ENCODE results near the gene SEMA5B.

Gene SEMA5B

DNA sequence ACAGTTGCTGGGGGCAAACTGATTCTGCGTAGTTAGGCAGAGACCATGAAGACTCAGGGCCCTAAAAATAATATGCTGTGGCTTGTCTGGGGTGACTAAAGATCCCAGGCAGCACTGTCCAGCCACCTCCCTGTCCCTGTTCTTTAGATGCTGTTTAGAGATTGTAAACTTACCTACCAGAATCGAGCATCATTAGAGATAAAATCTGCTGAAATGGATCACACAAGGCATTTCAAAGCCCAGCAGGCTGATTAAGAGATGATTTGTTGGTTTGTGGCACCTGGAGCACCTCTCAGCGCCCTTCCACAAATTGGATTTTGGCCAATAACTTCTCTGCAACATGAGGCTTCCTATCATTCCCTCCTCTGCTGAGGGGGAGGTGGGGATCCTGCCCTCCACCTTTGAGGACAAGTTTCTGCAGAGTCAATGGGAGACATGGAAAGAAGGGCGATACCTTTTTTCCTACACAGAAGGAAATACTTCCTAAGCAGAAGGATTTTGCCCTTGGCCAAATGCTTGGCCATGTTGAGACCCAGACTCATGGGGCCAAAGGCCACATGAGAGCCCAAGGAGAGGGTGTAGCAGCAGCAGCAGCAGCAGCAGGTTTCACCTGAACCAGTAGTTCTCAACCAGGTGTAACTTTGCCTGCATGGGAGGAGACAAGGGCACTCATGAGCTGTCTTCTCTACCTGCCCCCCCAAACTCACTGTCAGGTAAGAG, 37.5 kb downstream of the SEMA5B start:
- no peak for TF ChIP-seq CTCF (IDR thresholded peaks at IDR 0.05; ENCODE audit: control extremely low read depth, extremely low read depth, low read depth, missing control alignments)
- ChIA-PET POLR2A (no interaction called here), CTCF (interaction anchor here (1.5 to 2.8 kb wide), 2 partner anchors 31 to 47 kb away, joined by 3 to 8 read pairs; no protein-coding TSS in a partner anchor)
- DNase-seq (ENCODE audit: extremely low spot score), result no peak

DNA sequence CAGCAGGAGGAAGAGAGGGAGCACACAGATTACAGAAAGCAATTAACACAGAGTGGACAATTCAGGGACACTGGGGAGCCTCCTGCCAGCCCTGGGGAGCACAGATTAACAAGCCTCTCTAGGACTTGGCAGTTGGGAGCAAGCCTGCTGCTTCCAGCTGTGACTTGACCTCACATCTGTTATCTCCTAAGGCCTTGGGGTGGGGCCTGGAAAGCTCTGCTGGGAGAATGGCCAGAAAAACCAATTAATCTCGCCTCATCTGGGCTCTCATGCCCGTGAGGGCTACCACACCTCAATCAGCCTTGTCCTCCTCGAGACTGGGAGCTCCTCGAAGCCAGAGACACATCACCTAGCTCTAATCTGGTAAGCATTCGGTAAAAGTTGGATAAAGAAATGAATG, 39.1 kb downstream of the SEMA5B start:
- no peak for DNase-seq (ENCODE audit: extremely low spot score)
- ChIA-PET CTCF (interaction anchor here (1.5 to 1.9 kb wide), 2 partner anchors 13 to 32 kb away, joined by 3 to 8 read pairs; no protein-coding TSS in a partner anchor), POLR2A (no interaction called here)
- TF ChIP-seq CTCF (IDR thresholded peaks at IDR 0.05; ENCODE audit: control extremely low read depth, extremely low read depth, low read depth, missing control alignments), result no peak

- CTCF ChIA-PET, result interaction anchor here (1.9 kb wide), 1 partner anchor 13 kb away, joined by 8 read pairs; no protein-coding TSS in a partner anchor
- POLR2A ChIA-PET, result no interaction called here
- TF ChIP-seq CTCF (IDR thresholded peaks at IDR 0.05; ENCODE audit: control extremely low read depth, extremely low read depth, low read depth, missing control alignments), result no peak
- no peak for DNase-seq (ENCODE audit: extremely low spot score)
Observed at GRCh38 chr3:122987736-122988319, 39.7 kb downstream of the SEMA5B start.

GRCh38 chr3:122987231-122987630, 40.3 kb downstream of the SEMA5B start:
- TF ChIP-seq CTCF (IDR thresholded peaks at IDR 0.05; ENCODE audit: control extremely low read depth, extremely low read depth, low read depth, missing control alignments), result no peak
- no peak for DNase-seq (ENCODE audit: extremely low spot score)
- CTCF ChIA-PET, result no interaction called here
- POLR2A ChIA-PET, result no interaction called here

GRCh38 chr3:122986693-122987179, 40.8 kb downstream of the SEMA5B start:
- POLR2A ChIA-PET, result no interaction called here

DNA sequence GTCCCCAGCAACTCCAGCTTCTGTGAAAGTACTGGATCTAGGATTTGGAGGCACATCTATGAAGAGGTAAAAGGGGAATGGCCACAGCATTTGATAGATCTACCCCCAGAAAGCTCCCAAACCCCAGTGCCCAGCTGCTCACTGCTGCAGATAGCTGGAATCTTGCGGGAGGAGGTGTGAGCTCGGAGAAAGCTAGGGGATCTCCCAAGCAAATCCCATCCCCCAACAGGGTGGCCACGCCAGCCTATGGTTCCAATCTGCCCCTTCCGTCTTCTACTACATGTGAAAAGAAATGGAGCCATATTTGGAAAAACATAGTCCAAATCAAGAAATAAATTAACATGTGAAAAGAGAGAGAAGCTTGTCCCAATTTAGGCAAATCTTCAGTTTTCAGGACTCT, 42.0 kb downstream of the SEMA5B start:
- ChIA-PET CTCF (interaction anchor here (1.1 to 1.6 kb wide), 2 partner anchors 30 to 231 kb away, joined by 3 to 4 read pairs; no protein-coding TSS in a partner anchor), POLR2A (no interaction called here)
- DNase-seq (ENCODE audit: extremely low spot score), result no peak
- TF ChIP-seq CTCF (IDR thresholded peaks at IDR 0.05; ENCODE audit: control extremely low read depth, extremely low read depth, low read depth, missing control alignments), result no peak

More at GRCh38 chr3:122986693-122987179, 40.8 kb downstream of the SEMA5B start:
- no peak for DNase-seq (ENCODE audit: extremely low spot score)
- TF ChIP-seq CTCF (IDR thresholded peaks at IDR 0.05; ENCODE audit: control extremely low read depth, extremely low read depth, low read depth, missing control alignments), result no peak
- CTCF ChIA-PET, result interaction anchor here (1.1 to 1.6 kb wide), 2 partner anchors 31 to 232 kb away, joined by 3 to 4 read pairs; no protein-coding TSS in a partner anchor

Data from GM10248 (cell line).